ENCODE measurements around the gene FMO2. TPM values are rescaled to one million over a fixed set of nuclear protein-coding genes. Genes with fewer than 3 reads are reported as not detected.

FMO2 gene
- total RNA-seq = not detected

- no peak within 1 kb of the TSS for H3K4me3 Mint-ChIP-seq
- H3K27me3 Mint-ChIP-seq (ENCODE audit: low read depth) = peaks cover 7% of the 10 kb centered on the region
- H3K36me3 Mint-ChIP-seq (ENCODE audit: low read depth) = no peaks in the 10 kb centered on the region
- POLR2A ChIA-PET = no interaction called here
- DNase-seq = no peak
- H3K27ac Mint-ChIP-seq = no peak within 1 kb of the TSS
- CTCF ChIA-PET = interaction anchor here (0.9 kb wide), 1 partner anchor 9 kb away, joined by 3 read pairs; no protein-coding TSS in a partner anchor
- no peaks in the 10 kb centered on the region for H3K9me3 Mint-ChIP-seq (ENCODE audit: insufficient read depth)
- no peaks in the 10 kb centered on the region for H3K4me1 Mint-ChIP-seq (ENCODE audit: low read depth)
- no peak for ATAC-seq
Measured at GRCh38 chr1:171185091-171185490, at the start of gene FMO2. Gene FMO2, plus strand, starts transcription at chr1:171185300. Its CDS starts 414 bp downstream, at chr1:171185714.

- Mint-ChIP-seq H3K36me3 (ENCODE audit: low read depth) (no peaks in the 10 kb centered on the region), H3K27ac (no peak overlapping the region), H3K27me3 (ENCODE audit: low read depth) (no peaks in the 10 kb centered on the region), H3K4me1 (ENCODE audit: low read depth) (no peaks in the 10 kb centered on the region), H3K4me3 (no peak overlapping the region), H3K9me3 (ENCODE audit: insufficient read depth) (no peaks in the 10 kb centered on the region)
- ATAC-seq (no peak), DNase-seq (no peak)
- ChIA-PET POLR2A (no interaction called here), CTCF (no interaction called here)
Measured at GRCh38 chr1:171137580-171137979, 47.5 kb upstream of the FMO2 start.

- no peak for ATAC-seq
- H3K27me3 Mint-ChIP-seq (ENCODE audit: low read depth) = no peaks in the 10 kb centered on the region
- H3K4me1 Mint-ChIP-seq (ENCODE audit: low read depth) = no peaks in the 10 kb centered on the region
- H3K27ac Mint-ChIP-seq = no peak overlapping the region
- ChIA-PET CTCF (no interaction called here), POLR2A (no interaction called here)
- H3K36me3 Mint-ChIP-seq (ENCODE audit: low read depth) = no peaks in the 10 kb centered on the region
- DNase-seq = no peak
- H3K9me3 Mint-ChIP-seq (ENCODE audit: insufficient read depth) = no peaks in the 10 kb centered on the region
- H3K4me3 Mint-ChIP-seq = no peak overlapping the region
Measured at GRCh38 chr1:171138980-171139379, 46.1 kb upstream of the FMO2 start.

- no peak for DNase-seq
- no peaks in the 10 kb centered on the region for H3K9me3 Mint-ChIP-seq (ENCODE audit: insufficient read depth)
- no peak for ATAC-seq
- no peaks in the 10 kb centered on the region for H3K4me1 Mint-ChIP-seq (ENCODE audit: low read depth)
- H3K27ac Mint-ChIP-seq = no peak overlapping the region
- CTCF ChIA-PET = no interaction called here
- H3K36me3 Mint-ChIP-seq (ENCODE audit: low read depth) = no peaks in the 10 kb centered on the region
- no peak overlapping the region for H3K4me3 Mint-ChIP-seq
- POLR2A ChIA-PET = no interaction called here
- H3K27me3 Mint-ChIP-seq (ENCODE audit: low read depth) = no peaks in the 10 kb centered on the region
Measured at GRCh38 chr1:171139890-171140289, 45.2 kb upstream of the FMO2 start.

- H3K27ac Mint-ChIP-seq = no peak overlapping the region
- ATAC-seq = no peak
- no peaks in the 10 kb centered on the region for H3K36me3 Mint-ChIP-seq (ENCODE audit: low read depth)
- no peak for DNase-seq
- ChIA-PET CTCF (no interaction called here), POLR2A (no interaction called here)
- no peaks in the 10 kb centered on the region for H3K4me1 Mint-ChIP-seq (ENCODE audit: low read depth)
- no peaks in the 10 kb centered on the region for H3K27me3 Mint-ChIP-seq (ENCODE audit: low read depth)
- H3K9me3 Mint-ChIP-seq (ENCODE audit: insufficient read depth) = no peaks in the 10 kb centered on the region
- no peak overlapping the region for H3K4me3 Mint-ChIP-seq
Measured at GRCh38 chr1:171140401-171140800, 44.7 kb upstream of the FMO2 start.

- Mint-ChIP-seq H3K27ac (no peak overlapping the region), H3K4me3 (no peak overlapping the region), H3K27me3 (ENCODE audit: low read depth) (no peaks in the 10 kb centered on the region), H3K4me1 (ENCODE audit: low read depth) (no peaks in the 10 kb centered on the region), H3K36me3 (ENCODE audit: low read depth) (no peaks in the 10 kb centered on the region), H3K9me3 (ENCODE audit: insufficient read depth) (no peaks in the 10 kb centered on the region)
- DNase-seq = no peak
- no peak for ATAC-seq
- CTCF ChIA-PET = no interaction called here
- POLR2A ChIA-PET = no interaction called here
Measured at GRCh38 chr1:171140956-171141687, 44.0 kb upstream of the FMO2 start.

GRCh38 chr1:171141688-171142415, 43.2 kb upstream of the FMO2 start:
- Mint-ChIP-seq H3K36me3 (ENCODE audit: low read depth) (no peaks in the 10 kb centered on the region), H3K4me1 (ENCODE audit: low read depth) (no peaks in the 10 kb centered on the region), H3K4me3 (no peak overlapping the region), H3K27me3 (ENCODE audit: low read depth) (no peaks in the 10 kb centered on the region), H3K9me3 (ENCODE audit: insufficient read depth) (no peaks in the 10 kb centered on the region), H3K27ac (no peak overlapping the region)
- ChIA-PET POLR2A (no interaction called here), CTCF (no interaction called here)
- no peak for ATAC-seq
- DNase-seq = no peak

GRCh38 chr1:171142416-171143385, 42.4 kb upstream of the FMO2 start:
- Mint-ChIP-seq H3K27me3 (ENCODE audit: low read depth) (no peaks in the 10 kb centered on the region), H3K4me3 (no peak overlapping the region), H3K4me1 (ENCODE audit: low read depth) (no peaks in the 10 kb centered on the region), H3K27ac (no peak overlapping the region), H3K9me3 (ENCODE audit: insufficient read depth) (no peaks in the 10 kb centered on the region), H3K36me3 (ENCODE audit: low read depth) (no peaks in the 10 kb centered on the region)
- DNase-seq (no peak), ATAC-seq (no peak)
- ChIA-PET POLR2A (no interaction called here), CTCF (no interaction called here)

- ChIA-PET POLR2A (no interaction called here), CTCF (no interaction called here)
- Mint-ChIP-seq H3K36me3 (ENCODE audit: low read depth) (no peaks in the 10 kb centered on the region), H3K9me3 (ENCODE audit: insufficient read depth) (no peaks in the 10 kb centered on the region), H3K27me3 (ENCODE audit: low read depth) (peaks cover 3% of the 10 kb centered on the region), H3K4me3 (no peak overlapping the region), H3K4me1 (ENCODE audit: low read depth) (no peaks in the 10 kb centered on the region), H3K27ac (no peak overlapping the region)
- DNase-seq (no peak), ATAC-seq (no peak)
Measured at GRCh38 chr1:171150156-171150555, 34.9 kb upstream of the FMO2 start.

- ATAC-seq (no peak), DNase-seq (no peak)
- Mint-ChIP-seq H3K4me1 (ENCODE audit: low read depth) (no peaks in the 10 kb centered on the region), H3K4me3 (no peak overlapping the region), H3K36me3 (ENCODE audit: low read depth) (no peaks in the 10 kb centered on the region), H3K27ac (no peak overlapping the region), H3K27me3 (ENCODE audit: low read depth) (peaks cover 5% of the 10 kb centered on the region), H3K9me3 (ENCODE audit: insufficient read depth) (no peaks in the 10 kb centered on the region)
- POLR2A ChIA-PET = no interaction called here
- CTCF ChIA-PET = no interaction called here
Measured at GRCh38 chr1:171152549-171152948, 32.6 kb upstream of the FMO2 start.

GRCh38 chr1:171155484-171155883, 29.6 kb upstream of the FMO2 start:
- H3K4me3 Mint-ChIP-seq = no peak overlapping the region
- CTCF ChIA-PET = interaction anchor here (0.6 kb wide), 1 partner anchor 13 kb away, joined by 3 read pairs; no protein-coding TSS in a partner anchor
- no peaks in the 10 kb centered on the region for H3K9me3 Mint-ChIP-seq (ENCODE audit: insufficient read depth)
- DNase-seq = no peak
- POLR2A ChIA-PET = no interaction called here
- ATAC-seq = no peak
- peaks cover 2% of the 10 kb centered on the region for H3K27me3 Mint-ChIP-seq (ENCODE audit: low read depth)
- no peaks in the 10 kb centered on the region for H3K4me1 Mint-ChIP-seq (ENCODE audit: low read depth)
- no peaks in the 10 kb centered on the region for H3K36me3 Mint-ChIP-seq (ENCODE audit: low read depth)
- H3K27ac Mint-ChIP-seq = no peak overlapping the region

- no peaks in the 10 kb centered on the region for H3K9me3 Mint-ChIP-seq (ENCODE audit: insufficient read depth)
- no peaks in the 10 kb centered on the region for H3K4me1 Mint-ChIP-seq (ENCODE audit: low read depth)
- no peak for ATAC-seq
- H3K4me3 Mint-ChIP-seq = no peak overlapping the region
- CTCF ChIA-PET = no interaction called here
- no peak overlapping the region for H3K27ac Mint-ChIP-seq
- POLR2A ChIA-PET = no interaction called here
- no peak for DNase-seq
- no peaks in the 10 kb centered on the region for H3K36me3 Mint-ChIP-seq (ENCODE audit: low read depth)
- H3K27me3 Mint-ChIP-seq (ENCODE audit: low read depth) = peaks cover 2% of the 10 kb centered on the region
Measured at GRCh38 chr1:171158096-171158495, 27.0 kb upstream of the FMO2 start.
